GM12892 (cell line): Measurements from ENCODE around the gene PCF11.
"Not testable (repeated sequence)": the region's sequence is repeated elsewhere in the genome, so short reads cannot be mapped to it uniquely, and the experiment has no call there.

ENCODE experiments used
- DNase-seq: peaks from one replicate; pipeline ENCODE4 v3.0.0; 2011; ENCODE audit not compliant: insufficient read length
- FAIRE-seq: peaks from 2 replicates; lab custom pipeline; 2011; peaks lifted over from hg19 to GRCh38; lab: Jason Lieb, UNC
- POLR2A ChIP-seq: IDR thresholded peaks from 2 replicates; pipeline ENCODE4 v1.6.1; 2011; ENCODE audit warnings: low read depth, low read length, control low read depth
- POLR2AphosphoS5 ChIP-seq: IDR thresholded peaks from 2 replicates; pipeline ENCODE4 v1.6.1; 2011; ENCODE audit warnings: low read depth, low read length, control low read depth
- TAF1 ChIP-seq: IDR thresholded peaks from 2 replicates; pipeline ENCODE4 v1.6.1; 2011; ENCODE audit warnings: low read depth, mild to moderate bottlenecking, control low read depth, low read length, borderline replicate concordance

The PCF11 gene

GRCh38 chr11:83125577-83125976 is 31.4 kb upstream of the PCF11 start:
- DNase-seq (no peak), FAIRE-seq (no peak)
- TF ChIP-seq POLR2AphosphoS5: no peak
- no peak for TF ChIP-seq POLR2A
- TF ChIP-seq TAF1: no peak

- TF ChIP-seq POLR2AphosphoS5: no peak
- no peak for FAIRE-seq
- no peak for DNase-seq
Observed at GRCh38 chr11:83127310-83127637, 29.7 kb upstream of the PCF11 start.

GRCh38 chr11:83132191-83132590 is 24.7 kb upstream of the PCF11 start:
- TF ChIP-seq POLR2AphosphoS5 (no peak), TAF1 (no peak)
- FAIRE-seq (no peak), DNase-seq (no peak)

DNA sequence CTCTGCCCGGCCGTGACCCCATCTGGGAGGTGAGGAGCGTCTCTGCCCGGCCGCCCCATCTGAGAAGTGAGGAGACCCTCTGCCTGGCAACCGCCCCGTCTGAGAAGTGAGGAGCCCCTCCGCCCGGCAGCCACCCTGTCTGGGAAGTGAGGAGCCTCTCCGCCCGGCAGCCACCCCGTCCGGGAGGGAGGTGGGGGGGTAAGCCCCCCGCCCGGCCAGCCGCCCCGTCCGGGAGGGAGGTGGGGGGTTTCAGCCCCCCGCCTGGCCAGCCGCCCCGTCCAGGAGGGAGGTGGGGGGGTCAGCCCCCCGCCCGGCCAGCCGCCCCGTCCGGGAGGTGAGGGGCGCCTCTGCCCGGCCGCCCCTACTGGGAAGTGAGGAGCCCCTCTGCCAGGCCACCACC is 23.7 kb upstream of the PCF11 start:
- not testable (repeated sequence) for FAIRE-seq, DNase-seq

DNA sequence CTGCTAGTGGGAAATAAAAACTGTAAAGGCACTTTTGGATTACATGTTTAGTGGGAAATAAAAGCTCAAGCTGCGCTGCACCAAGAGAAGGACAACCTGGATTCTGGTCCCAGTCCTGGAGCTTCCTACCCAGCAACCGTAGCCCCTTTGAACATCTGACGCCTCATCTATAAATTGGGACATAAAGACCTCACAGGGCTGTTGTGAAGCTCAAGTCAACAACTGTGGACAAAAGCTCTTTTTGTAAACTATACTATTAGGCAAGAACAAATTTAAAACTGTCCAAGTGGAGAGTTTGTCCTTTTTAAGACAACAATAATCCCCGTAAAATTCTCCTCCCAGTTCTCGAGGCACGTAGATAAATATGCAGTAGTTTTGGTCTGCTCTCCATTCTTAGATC is 17.6 kb upstream of the PCF11 start:
- FAIRE-seq: no peak
- no peak for DNase-seq
- TF ChIP-seq TAF1 (no peak), POLR2AphosphoS5 (no peak), POLR2A (no peak)

- FAIRE-seq (peak; percentile 46), DNase-seq (no peak)
- TF ChIP-seq TAF1: no peak
- TF ChIP-seq POLR2AphosphoS5: no peak
- TF ChIP-seq POLR2A: no peak
Observed at GRCh38 chr11:83140691-83141455, 16.1 kb upstream of the PCF11 start.

DNA sequence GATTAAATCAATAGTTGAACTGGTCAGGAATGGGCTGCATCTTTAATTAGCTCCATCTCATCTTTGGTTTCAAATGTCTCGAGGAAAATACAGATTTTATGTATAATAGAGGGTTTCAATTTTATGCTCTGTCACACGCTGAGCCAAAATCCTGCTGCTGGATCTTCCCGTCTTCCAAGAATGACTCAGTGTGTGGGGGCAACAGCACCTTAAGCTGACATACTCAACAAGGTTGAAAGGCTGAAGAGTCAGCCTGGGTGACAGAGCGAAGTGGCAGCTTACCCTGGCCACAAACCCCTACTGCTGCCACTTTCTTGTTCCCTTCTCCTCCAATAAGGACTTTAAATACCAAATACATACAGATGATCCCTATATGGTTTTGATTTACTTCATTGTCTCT is 9.0 kb upstream of the PCF11 start:
- TF ChIP-seq POLR2A: no peak
- no peak for TF ChIP-seq POLR2AphosphoS5
- no peak for TF ChIP-seq TAF1
- DNase-seq: no peak
- FAIRE-seq: no peak

DNA sequence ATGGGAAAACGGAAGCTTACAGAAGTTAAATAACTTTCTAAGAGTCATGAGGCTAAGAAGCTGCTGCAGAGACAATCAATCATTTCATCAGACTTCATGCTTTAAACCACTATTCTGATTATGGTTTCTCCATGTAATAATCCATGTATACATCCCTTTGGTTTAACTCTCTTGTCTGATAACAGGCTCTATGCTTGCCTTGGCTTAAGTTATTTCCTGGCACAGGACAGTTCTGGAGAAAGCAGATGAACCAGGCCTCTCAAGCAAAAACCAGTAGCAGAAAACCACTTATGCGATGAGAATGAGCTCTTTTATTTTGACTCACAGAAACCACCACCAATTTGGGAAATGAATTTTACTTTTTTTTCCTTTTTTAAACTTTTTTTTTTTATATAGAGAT is 6.5 kb upstream of the PCF11 start:
- TF ChIP-seq POLR2A (no peak), TAF1 (no peak), POLR2AphosphoS5 (no peak)
- peak; percentile 9 for FAIRE-seq
- DNase-seq: no peak

- FAIRE-seq (peak; percentile 36), DNase-seq (no peak)
- TF ChIP-seq POLR2A (no peak), POLR2AphosphoS5 (no peak), TAF1 (no peak)
Observed at GRCh38 chr11:83151274-83151977, 5.5 kb upstream of the PCF11 start.

DNA sequence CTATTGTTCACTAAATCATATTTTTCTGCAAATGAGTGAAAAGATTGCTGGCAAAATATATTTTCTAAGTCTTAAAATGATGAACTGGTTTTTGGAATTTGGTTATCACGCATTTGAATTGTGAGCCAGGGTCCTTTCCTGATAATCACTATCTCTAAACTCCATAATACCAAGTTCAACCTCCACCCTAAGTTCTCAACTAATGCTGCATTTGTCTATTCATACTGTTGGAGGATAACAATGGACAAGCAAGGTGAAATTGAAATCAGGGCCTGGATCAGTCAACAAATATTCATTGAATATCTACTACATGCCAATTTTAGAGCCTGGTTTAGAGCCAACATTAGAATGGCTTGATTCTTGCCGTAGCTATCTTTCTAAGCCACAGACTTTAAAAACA is 4.7 kb upstream of the PCF11 start:
- FAIRE-seq (no peak), DNase-seq (no peak)
- TF ChIP-seq POLR2AphosphoS5: no peak
- TF ChIP-seq POLR2A: no peak
- TF ChIP-seq TAF1: no peak

GRCh38 chr11:83153764-83154163 is 3.2 kb upstream of the PCF11 start:
- TF ChIP-seq TAF1 (no peak), POLR2A (no peak), POLR2AphosphoS5 (no peak)
- DNase-seq (no peak), FAIRE-seq (no peak)

- FAIRE-seq (peak; percentile 99), DNase-seq (peak; percentile 82)
- TF ChIP-seq POLR2A (no peak), TAF1 (no peak), POLR2AphosphoS5 (no peak)
Observed at GRCh38 chr11:83156144-83156995, 561 bp upstream of the PCF11 start.
